ENCODE results near the gene IGSF21.
A peak's percentile ranks its signal among the peaks of the same experiment; 100 is the strongest.

The IGSF21 gene

GRCh38 chr1:18373882-18374493 lies 266.4 kb downstream of the IGSF21 start:
- H3K4me3 ChIP-seq (ENCODE audit: low read depth, low read length, poor library complexity, severe bottlenecking) = no peak overlapping the region
- no peak overlapping the region for H3K4me2 ChIP-seq (ENCODE audit: low read length)
- TF ChIP-seq EZH2 (IDR thresholded peaks at IDR 0.05; ENCODE audit: borderline replicate concordance, low read length) = no peak
- peak; percentile 63 for TF ChIP-seq CTCF (IDR thresholded peaks at IDR 0.05; ENCODE audit: low read length)
- no peak overlapping the region for H3K27ac ChIP-seq (ENCODE audit: low read depth, low read length, poor library complexity, severe bottlenecking)
- H3K9ac ChIP-seq (ENCODE audit: low read length) = no peak overlapping the region
- H3K9me2 ChIP-seq (ENCODE audit: low read depth, low read length) = no peaks in the 10 kb centered on the region
- no peaks in the 10 kb centered on the region for H4K20me1 ChIP-seq (ENCODE audit: insufficient read depth, low read length)
- H3K9me3 ChIP-seq (ENCODE audit: low read length) = no peaks in the 10 kb centered on the region
- peaks cover 3% of the 10 kb centered on the region; the same call in 1 of the 2 replicates for H3K27me3 ChIP-seq (ENCODE audit: insufficient read depth, low read length)
- no peaks in the 10 kb centered on the region for H3F3A ChIP-seq (ENCODE audit: insufficient read depth, low read length)
- no peaks in the 10 kb centered on the region for H3K4me1 ChIP-seq (ENCODE audit: insufficient read depth, low read length, severe bottlenecking)
- H2AFZ ChIP-seq (ENCODE audit: low read length) = no peak overlapping the region
- no peaks in the 10 kb centered on the region for H3K79me2 ChIP-seq (ENCODE audit: insufficient read depth, low read length)
- H3K36me3 ChIP-seq (ENCODE audit: insufficient read depth, low read length) = no peaks in the 10 kb centered on the region

GRCh38 chr1:18376661-18377060 lies 269.1 kb downstream of the IGSF21 start:
- Histone ChIP-seq H3K9me2 (ENCODE audit: low read depth, low read length) (no peaks in the 10 kb centered on the region), H3K4me1 (ENCODE audit: insufficient read depth, low read length, severe bottlenecking) (no peaks in the 10 kb centered on the region), H3K27me3 (ENCODE audit: insufficient read depth, low read length) (peaks cover 5% of the 10 kb centered on the region; the same call in 1 of the 2 replicates), H4K20me1 (ENCODE audit: insufficient read depth, low read length) (no peaks in the 10 kb centered on the region), H3K9ac (ENCODE audit: low read length) (no peak overlapping the region), H3K79me2 (ENCODE audit: insufficient read depth, low read length) (no peaks in the 10 kb centered on the region), H2AFZ (ENCODE audit: low read length) (no peak overlapping the region), H3K4me2 (ENCODE audit: low read length) (no peak overlapping the region), H3F3A (ENCODE audit: insufficient read depth, low read length) (no peaks in the 10 kb centered on the region), H3K27ac (ENCODE audit: low read depth, low read length, poor library complexity, severe bottlenecking) (no peak overlapping the region), H3K36me3 (ENCODE audit: insufficient read depth, low read length) (no peaks in the 10 kb centered on the region), H3K4me3 (ENCODE audit: low read depth, low read length, poor library complexity, severe bottlenecking) (no peak overlapping the region), H3K9me3 (ENCODE audit: low read length) (no peaks in the 10 kb centered on the region)
- TF ChIP-seq EZH2 (IDR thresholded peaks at IDR 0.05; ENCODE audit: borderline replicate concordance, low read length) (no peak), CTCF (IDR thresholded peaks at IDR 0.05; ENCODE audit: low read length) (no peak)

GRCh38 chr1:18380288-18380687 lies 272.7 kb downstream of the IGSF21 start:
- H3K79me2 ChIP-seq (ENCODE audit: insufficient read depth, low read length) = no peaks in the 10 kb centered on the region
- no peaks in the 10 kb centered on the region for H3K36me3 ChIP-seq (ENCODE audit: insufficient read depth, low read length)
- no peak overlapping the region for H3K4me2 ChIP-seq (ENCODE audit: low read length)
- H3K4me3 ChIP-seq (ENCODE audit: low read depth, low read length, poor library complexity, severe bottlenecking) = no peak overlapping the region
- no peaks in the 10 kb centered on the region for H3K9me2 ChIP-seq (ENCODE audit: low read depth, low read length)
- H3K9ac ChIP-seq (ENCODE audit: low read length) = no peak overlapping the region
- peaks cover 5% of the 10 kb centered on the region; the same call in 1 of the 2 replicates for H3K27me3 ChIP-seq (ENCODE audit: insufficient read depth, low read length)
- no peaks in the 10 kb centered on the region for H3F3A ChIP-seq (ENCODE audit: insufficient read depth, low read length)
- H3K4me1 ChIP-seq (ENCODE audit: insufficient read depth, low read length, severe bottlenecking) = no peaks in the 10 kb centered on the region
- no peak overlapping the region for H3K27ac ChIP-seq (ENCODE audit: low read depth, low read length, poor library complexity, severe bottlenecking)
- H3K9me3 ChIP-seq (ENCODE audit: low read length) = no peaks in the 10 kb centered on the region
- no peak for TF ChIP-seq CTCF (IDR thresholded peaks at IDR 0.05; ENCODE audit: low read length)
- no peak for TF ChIP-seq EZH2 (IDR thresholded peaks at IDR 0.05; ENCODE audit: borderline replicate concordance, low read length)
- no peaks in the 10 kb centered on the region for H4K20me1 ChIP-seq (ENCODE audit: insufficient read depth, low read length)
- H2AFZ ChIP-seq (ENCODE audit: low read length) = no peak overlapping the region

All from OCI-LY1 (cell line).